Sigmoid colon (tissue), 4 donors: ENCODE measurements around the gene OIT3.

Source experiments
- CTCF ChIP-seq, 4 experiments: fragments of 450-650 bp in 3 of 4; fragments of 200-600 bp in 1 of 4; IDR thresholded peaks; one replicate each; pipeline ENCODE4 v1.5.1; 2016 to 2019; ENCODE audit warnings: antibody characterized with exemption in 4 of 4, mild to moderate bottlenecking in 3 of 4, moderate library complexity in 2 of 4
- EP300 ChIP-seq, 4 donors: sonication (generic); formaldehyde crosslinking; IDR thresholded peaks; one replicate each; pipeline ENCODE4 v1.6.1; 2017; ENCODE audit warnings: antibody characterized with exemption in 4 of 4
- POLR2A ChIP-seq, 2 donors: fragments of 450-650 bp; IDR thresholded peaks; one replicate each; pipeline ENCODE4 v1.6.1; 2016; ENCODE audit warnings: antibody characterized with exemption in 2 of 2, mild to moderate bottlenecking in 2 of 2, moderate library complexity in 2 of 2
- POLR2AphosphoS5 ChIP-seq, 4 donors: sonication (generic); formaldehyde crosslinking; IDR thresholded peaks; one replicate each; pipeline ENCODE4 v1.6.1; 2017; ENCODE audit warnings: antibody characterized with exemption in 4 of 4

- TF ChIP-seq POLR2A (IDR thresholded peaks at IDR 0.05) (no peak), CTCF (IDR thresholded peaks at IDR 0.05) (no peak), EP300 (IDR thresholded peaks at IDR 0.05) (no peak), POLR2AphosphoS5 (IDR thresholded peaks at IDR 0.05) (no peak)
Observed at GRCh38 chr10:72879245-72879644, 14.3 kb upstream of the OIT3 start.
